Mesothelial cell of epicardium (in vitro differentiated cells): Measurements from ENCODE around the gene PIK3C2B. TPM values are rescaled to one million over a fixed set of nuclear protein-coding genes. Genes with fewer than 3 reads are reported as not detected.
A peak's percentile ranks its signal among the peaks of the same experiment; 100 is the strongest.

Source experiments
- DNase-seq, 2 experiments: peaks; one replicate each; pipeline ENCODE4 v3.0.0; 2021; ENCODE audit warnings: low spot score in 2 of 2; ENCODE audit not compliant: unreplicated experiment in 2 of 2
- H3K27ac Mint-ChIP-seq: 2 replicates; pipeline ENCODE4 v1.8.0; 2021; ENCODE audit warnings: mixed read lengths
- H3K27me3 Mint-ChIP-seq: 2 replicates; pipeline ENCODE4 v1.8.0; 2021; ENCODE audit warnings: low read depth, mixed read lengths
- H3K36me3 Mint-ChIP-seq: 2 replicates; pipeline ENCODE4 v1.8.0; 2021; ENCODE audit warnings: mixed read lengths
- H3K4me1 Mint-ChIP-seq: 2 replicates; pipeline ENCODE4 v1.8.0; 2021; ENCODE audit warnings: mixed read lengths
- H3K4me3 Mint-ChIP-seq: 2 replicates; pipeline ENCODE4 v1.8.0; 2021; ENCODE audit warnings: mild to moderate bottlenecking, moderate library complexity, mixed read lengths
- H3K9me3 Mint-ChIP-seq: 2 replicates; pipeline ENCODE4 v1.8.0; 2021; ENCODE audit warnings: mixed read lengths
- total RNA-seq: library from RNA; stranded (reverse); gene quantifications from 3 replicates; pipeline ENCODE4 v1.2.1, GENCODE V29; 2021
- TF ChIP-seq, protein P1 (sequence below): fragments of 200-600 bp; sonication (generic); IDR thresholded peaks from one replicate; pipeline ENCODE4 v1.5.0; 2021; ENCODE audit warnings: antibody characterized with exemption; ENCODE audit not compliant: unreplicated experiment

PIK3C2B gene
- total RNA-seq, 1 donor from 2014 or later = 39.6 TPM

- H3K9me3 Mint-ChIP-seq = peaks cover 6% of the 10 kb centered on the region
- TF ChIP-seq, protein P1, sequence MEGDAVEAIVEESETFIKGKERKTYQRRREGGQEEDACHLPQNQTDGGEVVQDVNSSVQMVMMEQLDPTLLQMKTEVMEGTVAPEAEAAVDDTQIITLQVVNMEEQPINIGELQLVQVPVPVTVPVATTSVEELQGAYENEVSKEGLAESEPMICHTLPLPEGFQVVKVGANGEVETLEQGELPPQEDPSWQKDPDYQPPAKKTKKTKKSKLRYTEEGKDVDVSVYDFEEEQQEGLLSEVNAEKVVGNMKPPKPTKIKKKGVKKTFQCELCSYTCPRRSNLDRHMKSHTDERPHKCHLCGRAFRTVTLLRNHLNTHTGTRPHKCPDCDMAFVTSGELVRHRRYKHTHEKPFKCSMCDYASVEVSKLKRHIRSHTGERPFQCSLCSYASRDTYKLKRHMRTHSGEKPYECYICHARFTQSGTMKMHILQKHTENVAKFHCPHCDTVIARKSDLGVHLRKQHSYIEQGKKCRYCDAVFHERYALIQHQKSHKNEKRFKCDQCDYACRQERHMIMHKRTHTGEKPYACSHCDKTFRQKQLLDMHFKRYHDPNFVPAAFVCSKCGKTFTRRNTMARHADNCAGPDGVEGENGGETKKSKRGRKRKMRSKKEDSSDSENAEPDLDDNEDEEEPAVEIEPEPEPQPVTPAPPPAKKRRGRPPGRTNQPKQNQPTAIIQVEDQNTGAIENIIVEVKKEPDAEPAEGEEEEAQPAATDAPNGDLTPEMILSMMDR = no peak
- no peak for DNase-seq
- H3K27me3 Mint-ChIP-seq = no peaks in the 10 kb centered on the region
- peaks cover 14% of the 10 kb centered on the region for H3K36me3 Mint-ChIP-seq
- H3K4me3 Mint-ChIP-seq = no peak overlapping the region
- H3K4me1 Mint-ChIP-seq = peaks cover 18% of the 10 kb centered on the region
- peak overlapping the region; percentile 21 for H3K27ac Mint-ChIP-seq
These were observed 21.1 kb downstream of the PIK3C2B start for GRCh38 chr1:204473400-204473965.

DNA sequence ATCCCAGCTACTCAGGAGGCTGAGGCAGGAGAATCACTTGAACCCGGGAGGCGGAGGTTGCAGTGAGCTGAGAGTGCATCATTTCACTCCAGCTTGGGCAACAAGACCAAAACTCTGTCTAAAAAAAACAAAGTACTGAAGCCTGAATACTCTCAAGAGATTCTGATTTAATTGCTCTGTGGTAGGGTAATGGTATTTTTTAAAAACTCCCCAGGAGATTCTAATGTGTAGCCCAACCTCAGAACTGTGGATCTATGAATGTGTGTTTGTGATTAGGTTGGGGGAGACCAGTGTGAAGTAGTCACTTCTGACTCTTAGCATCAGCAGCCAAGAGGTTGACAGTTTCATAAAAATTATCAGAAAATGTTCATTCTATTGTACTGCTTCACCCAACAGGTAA is 21.9 kb downstream of the PIK3C2B start:
- no peak overlapping the region for H3K27ac Mint-ChIP-seq
- DNase-seq = no peak
- H3K4me3 Mint-ChIP-seq = no peak overlapping the region
- peaks cover 12% of the 10 kb centered on the region for H3K4me1 Mint-ChIP-seq
- no peaks in the 10 kb centered on the region for H3K27me3 Mint-ChIP-seq
- TF ChIP-seq, protein P1 = no peak
- peaks cover 18% of the 10 kb centered on the region for H3K36me3 Mint-ChIP-seq
- H3K9me3 Mint-ChIP-seq = peaks cover 6% of the 10 kb centered on the region

- H3K27me3 Mint-ChIP-seq = no peaks in the 10 kb centered on the region
- H3K4me3 Mint-ChIP-seq = no peak overlapping the region
- TF ChIP-seq, protein P1 = no peak
- peaks cover 10% of the 10 kb centered on the region for H3K4me1 Mint-ChIP-seq
- DNase-seq = no peak
- no peak overlapping the region for H3K27ac Mint-ChIP-seq
- H3K9me3 Mint-ChIP-seq = peaks cover 6% of the 10 kb centered on the region
- peaks cover 18% of the 10 kb centered on the region for H3K36me3 Mint-ChIP-seq
These were observed 22.9 kb downstream of the PIK3C2B start for GRCh38 chr1:204471687-204472086.

DNA sequence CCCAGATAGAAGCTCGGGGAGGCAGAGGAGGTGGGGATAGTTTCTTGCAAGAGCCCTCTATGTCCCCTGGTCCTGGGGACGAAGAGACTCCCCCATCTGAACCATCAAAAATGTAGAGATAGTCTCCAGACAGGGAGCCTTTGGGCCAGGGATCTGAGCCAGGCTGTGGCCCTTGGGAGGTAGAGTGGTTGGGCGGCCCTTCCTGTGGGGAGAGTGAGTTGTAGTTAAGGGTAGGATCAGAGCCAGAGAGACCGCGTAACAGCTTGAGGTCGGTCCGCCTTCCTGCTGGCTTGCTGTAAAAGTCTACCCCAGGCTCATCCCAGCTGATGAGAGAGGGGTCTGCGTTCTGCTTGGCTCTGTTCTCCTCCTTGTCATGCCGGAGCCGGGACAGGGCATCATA is 25.3 kb downstream of the PIK3C2B start:
- no peak for DNase-seq
- H3K4me1 Mint-ChIP-seq = peaks cover 21% of the 10 kb centered on the region
- TF ChIP-seq, protein P1 = no peak
- H3K4me3 Mint-ChIP-seq = no peak overlapping the region
- no peak overlapping the region for H3K27ac Mint-ChIP-seq
- no peaks in the 10 kb centered on the region for H3K27me3 Mint-ChIP-seq
- peaks cover 18% of the 10 kb centered on the region for H3K36me3 Mint-ChIP-seq
- H3K9me3 Mint-ChIP-seq = peaks cover 6% of the 10 kb centered on the region

DNA sequence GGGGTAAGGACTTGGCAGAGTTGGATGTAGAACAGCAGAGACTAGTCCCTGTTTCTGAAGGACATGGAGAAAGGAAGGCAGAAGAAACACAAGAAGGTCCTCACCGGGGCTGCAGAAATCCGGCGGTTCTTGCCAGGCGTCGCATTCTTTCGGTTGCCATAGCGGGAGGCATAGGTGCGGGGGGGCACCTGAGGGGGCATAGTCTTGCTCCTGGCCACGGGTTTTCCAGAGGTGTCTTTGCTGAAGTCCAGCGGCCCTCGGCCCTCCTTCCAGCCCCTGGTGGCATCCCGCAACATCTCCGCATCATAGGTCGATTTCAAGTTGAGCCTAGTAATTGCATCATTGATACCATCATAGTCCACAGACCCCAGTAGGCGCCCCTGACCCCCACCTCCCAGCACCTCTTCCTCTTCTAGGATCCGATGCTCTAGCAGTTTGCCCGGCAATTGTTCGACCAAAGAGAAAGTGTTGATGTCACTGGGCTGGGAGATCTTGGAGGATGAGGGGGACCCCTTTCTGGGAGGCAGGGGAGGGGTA is 25.8 kb downstream of the PIK3C2B start:
- peaks cover 18% of the 10 kb centered on the region for H3K36me3 Mint-ChIP-seq
- H3K4me3 Mint-ChIP-seq = no peak overlapping the region
- peaks cover 6% of the 10 kb centered on the region for H3K9me3 Mint-ChIP-seq
- peaks cover 26% of the 10 kb centered on the region for H3K4me1 Mint-ChIP-seq
- TF ChIP-seq, protein P1 = no peak
- H3K27me3 Mint-ChIP-seq = no peaks in the 10 kb centered on the region
- H3K27ac Mint-ChIP-seq = no peak overlapping the region
- no peak for DNase-seq
